HUES64 (cell line): ENCODE data around the gene PAPLN. TPM values are rescaled to one million over a fixed set of nuclear protein-coding genes. Genes with fewer than 3 reads are reported as not detected.
"Not testable (repeated sequence)": the region's sequence is repeated elsewhere in the genome, so short reads cannot be mapped to it uniquely, and the experiment has no call there.

ENCODE experiments used
- H3K27ac ChIP-seq: 2 replicates; pipeline ENCODE4 v1.7.0; 2013; ENCODE audit warnings: low read depth, low read length, inconsistent platforms
- H3K27me3 ChIP-seq: 2 replicates; pipeline ENCODE4 v1.6.1; 2013; ENCODE audit warnings: mild to moderate bottlenecking, low read length; ENCODE audit not compliant: insufficient read depth
- H3K36me3 ChIP-seq: 2 replicates; pipeline ENCODE4 v1.6.1; 2013; ENCODE audit warnings: mild to moderate bottlenecking, low read length; ENCODE audit not compliant: insufficient read depth
- H3K4me1 ChIP-seq: 2 replicates; pipeline ENCODE4 v1.6.1; 2013; ENCODE audit warnings: mild to moderate bottlenecking, low read length, moderate library complexity; ENCODE audit not compliant: insufficient read depth
- H3K4me3 ChIP-seq: 2 replicates; pipeline ENCODE4 v1.5.1; 2013; ENCODE audit warnings: mild to moderate bottlenecking, low read length, moderate library complexity
- H3K9ac ChIP-seq: 2 replicates; pipeline ENCODE4 v1.6.1; 2013; ENCODE audit warnings: mild to moderate bottlenecking, low read depth, low read length
- H3K9me3 ChIP-seq: 2 replicates; pipeline ENCODE4 v1.6.1; 2013; ENCODE audit warnings: low read depth, low read length; ENCODE audit not compliant: insufficient read depth
- WGBS: fragments of 150-250, 120-280 bp; methylation state at CpG from one replicate; pipeline ENCODE4 v1.1.7; 2013; ENCODE audit warnings: missing lambda C conversion rate; 5-methylcytosine and 5-hydroxymethylcytosine counted together
- polyA plus RNA-seq, 2 experiments: library from polyadenylated mRNA; stranded (reverse); fragments of 50-300 nt; gene quantifications; one replicate each; pipeline ENCODE4 v1.2.3, GENCODE V29; 2013

The PAPLN gene, protein sequence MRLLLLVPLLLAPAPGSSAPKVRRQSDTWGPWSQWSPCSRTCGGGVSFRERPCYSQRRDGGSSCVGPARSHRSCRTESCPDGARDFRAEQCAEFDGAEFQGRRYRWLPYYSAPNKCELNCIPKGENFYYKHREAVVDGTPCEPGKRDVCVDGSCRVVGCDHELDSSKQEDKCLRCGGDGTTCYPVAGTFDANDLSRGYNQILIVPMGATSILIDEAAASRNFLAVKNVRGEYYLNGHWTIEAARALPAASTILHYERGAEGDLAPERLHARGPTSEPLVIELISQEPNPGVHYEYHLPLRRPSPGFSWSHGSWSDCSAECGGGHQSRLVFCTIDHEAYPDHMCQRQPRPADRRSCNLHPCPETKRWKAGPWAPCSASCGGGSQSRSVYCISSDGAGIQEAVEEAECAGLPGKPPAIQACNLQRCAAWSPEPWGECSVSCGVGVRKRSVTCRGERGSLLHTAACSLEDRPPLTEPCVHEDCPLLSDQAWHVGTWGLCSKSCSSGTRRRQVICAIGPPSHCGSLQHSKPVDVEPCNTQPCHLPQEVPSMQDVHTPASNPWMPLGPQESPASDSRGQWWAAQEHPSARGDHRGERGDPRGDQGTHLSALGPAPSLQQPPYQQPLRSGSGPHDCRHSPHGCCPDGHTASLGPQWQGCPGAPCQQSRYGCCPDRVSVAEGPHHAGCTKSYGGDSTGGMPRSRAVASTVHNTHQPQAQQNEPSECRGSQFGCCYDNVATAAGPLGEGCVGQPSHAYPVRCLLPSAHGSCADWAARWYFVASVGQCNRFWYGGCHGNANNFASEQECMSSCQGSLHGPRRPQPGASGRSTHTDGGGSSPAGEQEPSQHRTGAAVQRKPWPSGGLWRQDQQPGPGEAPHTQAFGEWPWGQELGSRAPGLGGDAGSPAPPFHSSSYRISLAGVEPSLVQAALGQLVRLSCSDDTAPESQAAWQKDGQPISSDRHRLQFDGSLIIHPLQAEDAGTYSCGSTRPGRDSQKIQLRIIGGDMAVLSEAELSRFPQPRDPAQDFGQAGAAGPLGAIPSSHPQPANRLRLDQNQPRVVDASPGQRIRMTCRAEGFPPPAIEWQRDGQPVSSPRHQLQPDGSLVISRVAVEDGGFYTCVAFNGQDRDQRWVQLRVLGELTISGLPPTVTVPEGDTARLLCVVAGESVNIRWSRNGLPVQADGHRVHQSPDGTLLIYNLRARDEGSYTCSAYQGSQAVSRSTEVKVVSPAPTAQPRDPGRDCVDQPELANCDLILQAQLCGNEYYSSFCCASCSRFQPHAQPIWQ
- 6.8 TPM for polyA plus RNA-seq (2013, experiment 1 of 2)
- 5.1 TPM for polyA plus RNA-seq (2013, experiment 2 of 2)

DNA sequence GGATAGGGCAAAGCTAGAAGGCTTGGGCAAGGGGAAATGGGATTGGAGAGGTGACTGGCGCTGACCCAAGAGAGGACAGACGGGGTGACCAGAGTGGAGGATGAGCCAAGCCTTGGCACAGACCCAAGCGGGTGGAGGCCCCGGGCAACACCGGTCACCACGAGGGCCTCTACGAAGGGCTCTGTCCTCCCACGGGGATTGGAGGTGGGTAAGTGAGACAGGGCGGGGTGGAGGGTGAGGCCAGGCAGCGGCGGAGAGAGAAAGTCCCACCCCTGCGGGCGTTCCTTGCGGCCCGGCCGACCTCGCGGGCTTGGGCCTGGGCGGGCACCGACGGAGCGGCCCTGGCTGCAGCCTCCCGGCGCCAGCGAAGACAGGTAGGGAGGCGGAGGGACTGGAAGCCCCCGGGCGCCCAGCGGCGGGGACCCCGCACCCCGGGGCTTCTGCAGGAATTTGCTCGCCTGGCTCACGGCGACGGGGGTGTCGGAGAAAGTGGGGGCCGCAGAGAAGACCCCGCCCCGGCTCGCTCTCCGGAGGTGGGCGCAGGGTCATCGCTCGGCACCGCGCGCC is at the start of gene PAPLN:
Gene PAPLN (plus strand): TSS at position 288 of the 567 bp plus-strand sequence. CDS start 2,273 bp downstream, outside the sequence.
- Histone ChIP-seq H3K27me3 (peaks cover 65% of the 10 kb centered on the region), H3K36me3 (no peaks in the 10 kb centered on the region), H3K9me3 (no peaks in the 10 kb centered on the region), H3K4me1 (peaks cover 55% of the 10 kb centered on the region), H3K4me3 (peak within 1 kb of the TSS; percentile 52), H3K9ac (peak within 1 kb of the TSS; percentile 7; the same call in 1 of the 2 replicates), H3K27ac (peak within 1 kb of the TSS; percentile 96; the same call in 1 of the 2 replicates)
- 3% methylated on average over 48 of the region's 48 CpGs for WGBS

DNA sequence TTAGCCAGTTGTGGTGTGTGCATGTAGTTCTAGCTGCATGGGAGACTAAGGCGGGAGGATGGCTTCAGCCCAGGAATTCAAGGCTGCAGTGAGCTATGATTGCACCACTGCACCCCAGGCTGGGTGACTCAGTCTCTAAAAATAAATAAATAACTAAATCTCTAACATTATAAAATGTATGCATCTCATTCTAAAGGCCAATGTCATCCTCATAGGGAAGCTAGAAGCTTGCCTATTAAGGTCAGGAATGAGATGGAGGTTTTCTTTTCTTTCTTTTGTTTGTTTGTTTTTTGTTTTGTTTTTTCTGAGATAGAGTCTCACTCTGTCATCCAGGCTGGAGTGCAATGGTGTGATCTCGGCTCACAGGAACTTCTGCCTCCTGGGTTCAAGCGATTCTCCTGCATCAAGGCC is 48.8 kb upstream of the PAPLN start:
- 95% methylated on average over 3 of the region's 3 CpGs for WGBS
- Histone ChIP-seq H3K36me3 (peaks cover 58% of the 10 kb centered on the region), H3K27me3 (no peaks in the 10 kb centered on the region), H3K27ac (no peak overlapping the region), H3K4me1 (no peaks in the 10 kb centered on the region), H3K4me3 (no peak overlapping the region), H3K9ac (no peak overlapping the region), H3K9me3 (no peaks in the 10 kb centered on the region)

DNA sequence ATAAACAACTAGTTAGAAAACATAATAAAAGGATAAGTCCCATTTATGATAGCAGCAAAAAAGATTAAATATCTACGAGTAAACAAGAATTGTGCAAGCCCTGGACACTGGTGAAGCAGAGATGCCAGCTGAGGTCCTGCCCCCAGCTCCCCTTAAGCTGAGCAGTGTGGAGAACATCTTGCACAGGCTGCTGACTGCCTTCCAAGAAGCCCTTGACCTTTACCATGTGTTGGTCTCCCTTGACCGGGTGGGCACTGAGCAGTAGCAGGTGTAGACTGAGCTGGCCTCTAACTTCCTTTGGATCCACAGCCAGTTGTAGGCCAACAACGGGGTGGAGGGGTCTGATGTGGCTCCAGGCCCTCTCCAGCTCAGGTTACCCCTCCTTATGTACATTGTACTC is 47.7 kb upstream of the PAPLN start:
- Histone ChIP-seq H3K27me3 (no peaks in the 10 kb centered on the region), H3K4me3 (no peak overlapping the region), H3K9me3 (no peaks in the 10 kb centered on the region), H3K4me1 (no peaks in the 10 kb centered on the region), H3K27ac (no peak overlapping the region), H3K9ac (no peak overlapping the region), H3K36me3 (peaks cover 67% of the 10 kb centered on the region)
- over 99% methylated on average over 3 of the region's 3 CpGs for WGBS

DNA sequence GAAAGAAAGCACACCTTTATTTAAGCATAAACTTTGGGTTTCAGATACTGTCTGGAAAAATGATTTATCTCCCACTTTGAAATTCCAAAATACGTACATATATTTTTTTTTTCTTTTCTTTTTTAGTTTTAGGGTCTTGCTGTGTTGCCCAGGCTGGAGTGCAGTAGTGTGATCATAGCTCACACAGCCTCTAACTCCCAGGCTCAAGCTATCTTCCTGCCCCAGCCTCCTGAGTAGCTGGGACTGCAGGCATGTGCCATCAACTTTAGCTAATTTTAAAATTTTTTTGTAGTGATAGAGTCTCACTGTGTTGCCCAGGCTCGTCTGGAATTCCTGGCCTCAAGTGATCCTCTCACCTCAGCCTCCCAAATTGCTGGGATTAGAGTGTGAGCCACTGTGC is 45.9 kb upstream of the PAPLN start:
- H3K27ac ChIP-seq: no peak overlapping the region
- no peaks in the 10 kb centered on the region for H3K4me1 ChIP-seq
- no peaks in the 10 kb centered on the region for H3K27me3 ChIP-seq
- no peak overlapping the region for H3K9ac ChIP-seq
- no peaks in the 10 kb centered on the region for H3K9me3 ChIP-seq
- 100% methylated on average over 2 of the region's 2 CpGs for WGBS
- no peak overlapping the region for H3K4me3 ChIP-seq
- peaks cover 75% of the 10 kb centered on the region for H3K36me3 ChIP-seq

DNA sequence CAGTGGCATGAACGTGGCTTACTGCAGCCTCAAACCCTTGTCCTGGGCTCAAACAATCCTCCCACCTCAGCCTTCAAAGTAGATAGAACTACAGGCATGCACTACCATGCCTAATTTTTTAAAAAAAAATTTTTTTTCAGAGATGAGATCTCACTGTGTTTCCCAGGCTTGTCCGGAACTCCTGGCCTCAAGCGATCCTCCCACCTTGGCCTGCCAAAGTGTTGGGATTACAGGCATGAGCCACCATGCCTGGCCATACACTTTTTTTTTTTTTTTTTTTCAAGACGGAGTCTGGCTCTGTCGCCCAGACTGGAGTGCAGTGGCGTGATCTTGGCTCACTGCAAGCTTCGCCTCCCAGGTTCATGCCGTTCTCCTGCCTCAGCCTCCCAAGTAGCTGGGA is 43.0 kb upstream of the PAPLN start:
- not testable (repeated sequence) for H3K9ac ChIP-seq
- H3K36me3 ChIP-seq: peaks cover 54% of the 10 kb centered on the region

DNA sequence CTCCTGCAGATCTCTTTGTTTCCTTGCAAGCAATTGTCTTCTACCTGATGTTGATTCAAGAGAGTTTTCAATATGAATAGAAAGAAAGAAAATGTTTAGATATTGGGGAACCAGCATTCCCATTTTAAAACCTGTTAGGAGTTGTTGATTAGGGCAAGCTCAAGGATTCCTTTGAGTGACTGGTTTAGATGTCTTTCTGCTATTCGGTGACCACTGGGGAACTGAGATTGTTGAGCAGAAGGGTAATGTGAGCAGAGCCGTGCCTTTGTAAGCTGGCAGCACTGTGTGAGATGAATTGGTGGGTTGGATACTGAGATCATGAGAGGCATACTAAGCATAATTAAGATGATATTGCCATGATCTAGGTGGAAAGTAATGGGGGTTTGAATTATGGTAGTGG is 39.1 kb upstream of the PAPLN start:
- no peak overlapping the region for H3K4me3 ChIP-seq
- H3K36me3 ChIP-seq: peaks cover 34% of the 10 kb centered on the region
- 59% methylated on average over 2 of the region's 2 CpGs for WGBS
- no peak overlapping the region; the same call in 1 of the 2 replicates for H3K27ac ChIP-seq
- no peaks in the 10 kb centered on the region for H3K9me3 ChIP-seq
- H3K27me3 ChIP-seq: no peaks in the 10 kb centered on the region
- H3K4me1 ChIP-seq: peaks cover 19% of the 10 kb centered on the region
- H3K9ac ChIP-seq: no peak overlapping the region

More for the DNA sequence above, 43.0 kb upstream of the PAPLN start:
- H3K9me3 ChIP-seq, H3K4me3 ChIP-seq, H3K27me3 ChIP-seq, H3K27ac ChIP-seq: not testable (repeated sequence)
- 95% methylated on average over 8 of the region's 8 CpGs for WGBS
- peaks cover 19% of the 10 kb centered on the region for H3K4me1 ChIP-seq

DNA sequence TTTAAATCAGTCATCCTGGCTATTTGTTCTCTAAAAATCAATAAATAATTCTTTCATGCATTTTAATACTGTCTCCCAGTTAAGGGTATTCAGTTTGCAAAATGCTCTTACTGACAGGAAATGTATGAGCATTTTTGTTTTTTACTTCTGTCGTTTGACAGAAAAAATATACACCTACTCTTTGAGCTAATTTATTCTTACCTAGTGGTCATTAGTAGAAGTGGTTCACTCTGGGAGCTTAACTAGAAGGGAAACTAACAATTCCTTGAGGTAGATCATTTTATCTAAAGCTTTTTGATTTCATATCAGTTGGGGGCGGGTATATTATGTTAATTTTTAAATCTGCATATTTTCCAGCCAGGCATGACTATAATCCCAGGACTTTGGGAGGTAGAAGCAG is 33.8 kb upstream of the PAPLN start:
- peaks cover 5% of the 10 kb centered on the region for H3K4me1 ChIP-seq
- peaks cover 61% of the 10 kb centered on the region for H3K36me3 ChIP-seq
- peaks cover 18% of the 10 kb centered on the region for H3K9me3 ChIP-seq
- WGBS: no CpG with 5 or more reads among the region's 2 CpGs
- H3K4me3 ChIP-seq: no peak overlapping the region
- H3K27ac ChIP-seq: no peak overlapping the region
- no peak overlapping the region for H3K9ac ChIP-seq
- no peaks in the 10 kb centered on the region for H3K27me3 ChIP-seq

DNA sequence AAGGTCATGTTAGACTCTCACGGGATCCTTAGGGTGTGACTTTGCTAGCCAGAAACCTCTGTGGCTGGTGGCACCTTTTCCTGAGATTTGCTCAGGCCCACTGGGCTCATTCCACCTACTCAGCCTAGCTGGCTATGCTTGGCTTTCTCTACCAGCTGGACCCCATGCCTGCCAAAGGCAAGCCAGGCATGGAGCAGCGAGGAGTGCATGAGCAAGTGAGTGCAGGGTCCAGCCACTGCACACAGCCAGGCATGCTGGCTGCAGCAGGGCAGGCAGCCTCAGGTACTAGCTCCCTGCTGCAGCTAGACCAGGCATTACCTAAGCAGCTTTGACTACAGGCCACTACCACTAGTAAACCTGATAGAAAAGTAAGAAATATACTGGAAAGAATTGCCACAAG is 29.7 kb upstream of the PAPLN start:
- WGBS: 94% methylated on average over 2 of the region's 2 CpGs
- H3K27me3 ChIP-seq: no peaks in the 10 kb centered on the region
- no peak overlapping the region for H3K27ac ChIP-seq
- H3K4me3 ChIP-seq: no peak overlapping the region
- no peak overlapping the region for H3K9ac ChIP-seq
- H3K4me1 ChIP-seq: no peaks in the 10 kb centered on the region
- peaks cover 80% of the 10 kb centered on the region for H3K36me3 ChIP-seq
- H3K9me3 ChIP-seq: peaks cover 20% of the 10 kb centered on the region

DNA sequence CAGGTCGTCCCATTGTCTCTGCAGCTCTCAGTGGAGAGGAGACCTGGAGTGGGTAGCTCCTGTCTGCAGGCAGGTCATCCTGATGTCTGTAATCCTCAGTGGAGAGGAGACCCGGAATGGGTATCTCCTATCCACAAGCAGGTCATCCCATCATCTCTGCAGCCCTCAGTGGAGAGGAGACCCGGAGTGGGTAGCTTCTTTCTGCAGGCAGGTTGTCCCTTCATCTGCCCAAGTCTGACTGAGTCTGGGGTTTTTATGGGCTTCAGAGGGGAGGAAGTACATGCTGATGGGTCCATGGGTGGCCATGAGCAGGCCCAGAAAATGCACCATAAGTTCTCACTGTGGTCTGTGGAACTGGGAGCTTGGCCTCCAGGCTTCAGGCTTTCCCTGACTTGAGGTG is 28.9 kb upstream of the PAPLN start:
- Histone ChIP-seq H3K36me3 (peaks cover 84% of the 10 kb centered on the region), H3K4me3 (no peak overlapping the region), H3K4me1 (no peaks in the 10 kb centered on the region), H3K9ac (no peak overlapping the region), H3K9me3 (peaks cover 20% of the 10 kb centered on the region), H3K27ac (no peak overlapping the region), H3K27me3 (no peaks in the 10 kb centered on the region)
- 96% methylated on average over 3 of the region's 3 CpGs for WGBS

DNA sequence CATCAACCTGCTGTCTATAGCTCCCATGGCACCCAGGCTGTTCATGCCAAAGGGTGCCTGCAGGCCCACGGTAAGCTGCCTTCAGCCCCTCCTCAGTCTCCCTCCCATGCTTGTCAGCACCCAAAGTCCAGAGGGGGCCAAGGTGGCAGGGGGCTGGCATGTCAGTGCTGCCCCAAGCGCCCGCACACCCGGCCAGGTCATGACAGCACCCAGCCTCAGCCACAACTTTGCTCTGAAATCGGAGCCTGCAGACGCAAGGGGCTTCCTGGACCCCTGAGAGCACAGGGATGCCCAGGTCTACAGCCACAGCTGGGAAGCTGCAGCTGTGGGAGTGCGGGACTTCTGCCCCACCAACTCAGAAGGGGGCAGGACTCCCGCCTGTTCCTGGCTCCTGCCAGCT is 28.5 kb upstream of the PAPLN start:
- H3K4me1 ChIP-seq: no peaks in the 10 kb centered on the region
- peaks cover 85% of the 10 kb centered on the region for H3K36me3 ChIP-seq
- H3K4me3 ChIP-seq: no peak overlapping the region
- no peaks in the 10 kb centered on the region for H3K27me3 ChIP-seq
- H3K9ac ChIP-seq: no peak overlapping the region
- no peak overlapping the region for H3K27ac ChIP-seq
- 94% methylated on average over 8 of the region's 8 CpGs for WGBS
- peaks cover 20% of the 10 kb centered on the region for H3K9me3 ChIP-seq
